GM18858 (cell line): ENCODE results near the gene ZDHHC22.

Experiments used
- ATAC-seq: cut with Tn5 transposase; IDR thresholded peaks from one replicate; pipeline ENCODE4 v1.9.1; 2021; ENCODE audit not compliant: unreplicated experiment

ZDHHC22 gene

GRCh38 chr14:77085538-77085937 lies 56.1 kb downstream of the ZDHHC22 start:
- no peak for ATAC-seq

GRCh38 chr14:77084985-77085384 lies 56.6 kb downstream of the ZDHHC22 start:
- ATAC-seq = no peak

DNA sequence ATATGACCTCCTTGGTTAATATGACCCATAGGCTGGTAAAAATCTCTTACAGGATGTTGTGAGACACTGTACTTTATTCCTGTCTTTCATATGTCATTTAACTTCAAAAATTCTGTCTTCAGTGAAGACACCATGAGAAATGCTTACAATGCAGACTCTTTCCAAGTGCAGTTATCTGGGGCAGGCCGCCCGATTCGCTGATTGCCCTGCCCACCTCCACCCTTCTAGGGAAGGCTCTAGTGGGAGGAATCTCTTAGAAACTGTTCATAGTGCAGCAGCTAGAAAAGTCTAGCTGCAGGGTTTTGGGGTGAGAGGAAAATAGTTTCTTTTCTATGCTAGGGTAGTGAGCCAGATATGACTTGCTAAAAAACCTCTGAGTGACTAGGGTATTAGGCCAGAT lies 58.5 kb downstream of the ZDHHC22 start:
- no peak for ATAC-seq

- no peak for ATAC-seq
Measured at GRCh38 chr14:77082356-77082755, 59.2 kb downstream of the ZDHHC22 start.
